Heart left ventricle (tissue), 16 donors: ENCODE measurements around the gene MAML3. TPM values are rescaled to one million over a fixed set of nuclear protein-coding genes. Genes with fewer than 3 reads are reported as not detected.
A peak's percentile ranks its signal among the peaks of the same experiment; 100 is the strongest.

Experiments
- ATAC-seq, 4 donors: fragments of 200-7000 bp; cut with Tn5 transposase; one replicate each; pipeline ENCODE4 v1.9.1; 2020 to 2022; ENCODE audit warnings: moderate library complexity in 4 of 4, mild to moderate bottlenecking in 3 of 4, moderate number of reproducible peaks in 1 of 4
- DNase-seq, 5 donors: peaks; one replicate each; pipeline ENCODE4 v3.0.0-alpha.2; 2020
- H3K27ac ChIP-seq, 12 donors: fragments of 200-600 bp; sonication (generic) in 4 of 12; one replicate each; pipeline versions ENCODE4 v1.5.0 to v1.8.0; 2016 to 2022; ENCODE audit warnings: mild to moderate bottlenecking in 2 of 12
- H3K27me3 ChIP-seq, 9 donors: fragments of 200-600 bp; sonication (generic) in 2 of 9; one replicate each; pipeline versions ENCODE4 v1.5.1 to v1.8.0; 2016 to 2022; ENCODE audit warnings: mild to moderate bottlenecking in 3 of 9
- H3K36me3 ChIP-seq, 9 donors: fragments of 200-600 bp; sonication (generic) in 2 of 9; one replicate each; pipeline versions ENCODE4 v1.5.0 to v1.8.0; 2018 to 2022; ENCODE audit warnings: mild to moderate bottlenecking in 2 of 9
- H3K4me1 ChIP-seq, 12 donors: fragments of 200-600 bp; sonication (generic) in 4 of 12; one replicate each; pipeline versions ENCODE4 v1.5.0 to v1.8.0; 2016 to 2022; ENCODE audit warnings: mild to moderate bottlenecking in 3 of 12
- H3K4me3 ChIP-seq, 12 donors: fragments of 200-600 bp; sonication (generic) in 4 of 12; one replicate each; pipeline versions ENCODE4 v1.5.0 to v1.8.0; 2017 to 2022; ENCODE audit warnings: mild to moderate bottlenecking in 9 of 12, moderate library complexity in 4 of 12
- H3K9me3 ChIP-seq, 12 donors: fragments of 200-600 bp; sonication (generic) in 4 of 12; one replicate each; pipeline versions ENCODE4 v1.5.0 to v1.8.0; 2016 to 2022; ENCODE audit warnings: mild to moderate bottlenecking in 1 of 12
- POLR2A ChIP-seq, 2 donors: fragments of 450-650 bp; IDR thresholded peaks; one replicate each; pipeline ENCODE4 v1.6.1; 2017; ENCODE audit warnings: antibody characterized with exemption in 2 of 2, mild to moderate bottlenecking in 2 of 2, moderate library complexity in 2 of 2
- WGBS, 4 donors: extraction: QIAGEN DNeasy Blood & Tissue Kit in 2 of 4; methylation state at CpG; one replicate each; pipeline versions ENCODE4 v1.1.5 to v1.1.7; 2013 to 2018; 5-methylcytosine and 5-hydroxymethylcytosine counted together
- intact Hi-C, 10 donors: fragments of 100-400 bp; cut with DNase I; formaldehyde crosslinking; loops; one replicate each; pipeline versions ENCODE4 v1.11.1 to v1.14.2; 2022
- polyA plus RNA-seq, 2 donors: library from polyadenylated mRNA; stranded (reverse); fragments of 200-250 nt; gene quantifications; one replicate each; pipeline ENCODE4 v1.2.3, GENCODE V29; 2013
- total RNA-seq, 9 donors: library from RNA; depleted of rRNA in 2 of 9; stranded (reverse); fragments of >200 nt in 2 of 9; fragmentation: NEBNext Ultra II Directional in 3 of 9; extraction: Animal tissue kit (Norgen Biotek cat#: 25700) in 3 of 9; gene quantifications; one replicate each; pipeline versions ENCODE4 v1.1.0 to v1.2.4, GENCODE V29; 2016 to 2023
- TF ChIP-seq, protein P1 (sequence below), 12 donors: fragments of 200-600 bp; sonication (generic) in 4 of 12; IDR thresholded peaks; one replicate each; pipeline versions ENCODE4 v1.5.0 to v1.8.0; 2018 to 2022; ENCODE audit warnings: antibody characterized with exemption in 12 of 12, mild to moderate bottlenecking in 5 of 12
- donor health status: ischemic (EF 13 %, LVEDD 7.1; RV severe dilation, severe dysfunction).
- donor health status: healthy with polysubstance abuse.
- donor health status: DM: no; HTN: yes; CAD: no.
- donor health status: DM: no; HTN: no; CAD: no.
- donor health status: ischemic (EF 25% LVEDD 6.9; RV normal size, moderate dysfunction).
- donor health status: ischemic (EF 25% LVEDD 5.7; RV mildly dilated, moderate dysfunction).
- donor health status: healthy.
- donor health status: DM: yes; HTN: yes; CAD: no.
- donor health status: ischemic (EF 35%, LVEDD 5.7; RV mildly dilated, moderate dysfunction).
- donor health status: nonischemic (EF 11% LVEDD 7.7; RV severe dilation, severe dysfunction).
- donor health status: DM: yes; HTN: yes; CAD: no.
- donor health status: PGD.
- donor health status: ischemic (EF 29% LVEDD 5.4; RV normal size, mild dysfunction).
- donor health status: nonischemic (EF 23%, LVEDD 6.1; RV moderate dilation, normal function).

The MAML3 gene
- total and polyA plus RNA-seq, 11 donors, result 0.76 to 5.9 (median 2.4) TPM

DNA sequence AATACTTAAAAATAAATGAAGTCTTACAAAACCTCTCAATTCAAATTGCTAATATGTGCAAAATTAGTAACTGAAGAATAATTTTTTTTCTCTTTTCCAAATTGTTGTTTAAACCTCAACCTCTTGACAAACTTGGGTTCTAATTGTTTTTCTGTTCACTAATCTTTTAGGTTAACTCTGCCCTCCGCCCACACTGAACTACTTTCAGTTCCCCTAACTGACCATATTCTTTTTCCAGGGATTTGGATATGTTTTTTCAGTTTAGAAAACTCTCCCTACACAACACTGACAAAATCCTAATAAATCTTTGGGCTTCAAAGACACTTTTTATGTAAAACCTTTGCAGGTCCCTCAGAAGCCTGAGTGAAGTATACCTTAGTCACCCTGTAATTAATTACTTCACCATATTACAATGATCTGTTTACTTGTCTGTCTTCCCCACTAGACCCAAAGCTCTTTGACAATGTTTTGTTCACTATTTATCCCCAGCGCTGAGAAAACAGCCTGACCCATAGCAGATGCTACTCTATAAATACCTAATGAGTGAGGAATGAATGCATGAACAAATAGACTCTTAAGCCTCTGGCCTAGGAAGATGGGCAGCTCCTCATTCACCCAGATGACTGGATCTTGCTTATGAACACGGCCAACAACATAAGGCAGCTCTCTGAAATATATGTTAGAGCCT, 134.9 kb downstream of the MAML3 start:
- intact Hi-C loops, result loop anchor here in 6 of 10 donors (5.0 to 10.0 kb wide), 5 partner anchors 136 to 306 kb away; partner anchors contain the start of gene MAML3 (in 1 of the 6)
- ATAC-seq (no peak), DNase-seq (no peak)
- TF ChIP-seq, protein P1, sequence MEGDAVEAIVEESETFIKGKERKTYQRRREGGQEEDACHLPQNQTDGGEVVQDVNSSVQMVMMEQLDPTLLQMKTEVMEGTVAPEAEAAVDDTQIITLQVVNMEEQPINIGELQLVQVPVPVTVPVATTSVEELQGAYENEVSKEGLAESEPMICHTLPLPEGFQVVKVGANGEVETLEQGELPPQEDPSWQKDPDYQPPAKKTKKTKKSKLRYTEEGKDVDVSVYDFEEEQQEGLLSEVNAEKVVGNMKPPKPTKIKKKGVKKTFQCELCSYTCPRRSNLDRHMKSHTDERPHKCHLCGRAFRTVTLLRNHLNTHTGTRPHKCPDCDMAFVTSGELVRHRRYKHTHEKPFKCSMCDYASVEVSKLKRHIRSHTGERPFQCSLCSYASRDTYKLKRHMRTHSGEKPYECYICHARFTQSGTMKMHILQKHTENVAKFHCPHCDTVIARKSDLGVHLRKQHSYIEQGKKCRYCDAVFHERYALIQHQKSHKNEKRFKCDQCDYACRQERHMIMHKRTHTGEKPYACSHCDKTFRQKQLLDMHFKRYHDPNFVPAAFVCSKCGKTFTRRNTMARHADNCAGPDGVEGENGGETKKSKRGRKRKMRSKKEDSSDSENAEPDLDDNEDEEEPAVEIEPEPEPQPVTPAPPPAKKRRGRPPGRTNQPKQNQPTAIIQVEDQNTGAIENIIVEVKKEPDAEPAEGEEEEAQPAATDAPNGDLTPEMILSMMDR (IDR thresholded peaks at IDR 0.05), result no peak
- no peak for TF ChIP-seq POLR2A (IDR thresholded peaks at IDR 0.05)
- no peaks in the 10 kb centered on the region for H3K36me3 ChIP-seq
- no peak overlapping the region for H3K4me3 ChIP-seq
- peak overlapping the region in 1 of 12 donors; percentile 21 for H3K27ac ChIP-seq
- peaks cover 0 to 30% (median 14%) of the 10 kb centered on the region in 12 donors for H3K4me1 ChIP-seq
- H3K9me3 ChIP-seq, result peaks cover 0 to 11% (median 2%) of the 10 kb centered on the region in 12 donors
- H3K27me3 ChIP-seq, result no peaks in the 10 kb centered on the region
- 74 to 91% (median 86%) methylated on average over 3 of the region's 3 CpGs for WGBS, 4 donors

DNA sequence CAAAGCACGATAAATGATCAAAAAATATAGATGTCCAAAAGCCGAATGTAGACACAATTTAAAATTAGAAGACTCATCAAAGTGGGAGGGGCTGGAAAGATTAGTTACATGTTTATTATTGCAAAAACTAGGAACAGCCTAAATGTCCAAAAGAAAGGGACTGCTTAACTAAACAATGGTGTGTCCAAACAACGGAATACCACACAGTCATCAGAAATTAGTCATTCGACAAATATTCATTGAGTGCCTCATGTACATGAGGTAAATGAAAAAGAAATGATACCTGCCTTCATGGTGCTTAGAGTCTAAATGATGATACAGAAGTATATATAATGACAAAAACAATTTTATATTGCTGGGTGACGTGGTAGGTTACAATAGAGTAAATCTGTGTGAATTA, 139.7 kb downstream of the MAML3 start:
- H3K27me3 ChIP-seq, result no peaks in the 10 kb centered on the region
- no peak overlapping the region for H3K4me3 ChIP-seq
- ATAC-seq (no peak), DNase-seq (no peak)
- no peaks in the 10 kb centered on the region for H3K36me3 ChIP-seq
- 95 to 98% (median 97%) methylated on average over 5 of the region's 5 CpGs for WGBS, 4 donors
- intact Hi-C loops, result loop anchor here (2.0 to 10.0 kb wide), 9 partner anchors 138 to 313 kb away; partner anchors contain the start of gene MAML3 (in 2 of the 10)
- H3K9me3 ChIP-seq, result peaks cover 0 to 11% (median 2%) of the 10 kb centered on the region in 12 donors
- TF ChIP-seq, protein P1 (IDR thresholded peaks at IDR 0.05), result no peak
- no peak for TF ChIP-seq POLR2A (IDR thresholded peaks at IDR 0.05)
- H3K4me1 ChIP-seq, result peaks cover 0 to 18% (median 2%) of the 10 kb centered on the region in 12 donors
- no peak overlapping the region for H3K27ac ChIP-seq

DNA sequence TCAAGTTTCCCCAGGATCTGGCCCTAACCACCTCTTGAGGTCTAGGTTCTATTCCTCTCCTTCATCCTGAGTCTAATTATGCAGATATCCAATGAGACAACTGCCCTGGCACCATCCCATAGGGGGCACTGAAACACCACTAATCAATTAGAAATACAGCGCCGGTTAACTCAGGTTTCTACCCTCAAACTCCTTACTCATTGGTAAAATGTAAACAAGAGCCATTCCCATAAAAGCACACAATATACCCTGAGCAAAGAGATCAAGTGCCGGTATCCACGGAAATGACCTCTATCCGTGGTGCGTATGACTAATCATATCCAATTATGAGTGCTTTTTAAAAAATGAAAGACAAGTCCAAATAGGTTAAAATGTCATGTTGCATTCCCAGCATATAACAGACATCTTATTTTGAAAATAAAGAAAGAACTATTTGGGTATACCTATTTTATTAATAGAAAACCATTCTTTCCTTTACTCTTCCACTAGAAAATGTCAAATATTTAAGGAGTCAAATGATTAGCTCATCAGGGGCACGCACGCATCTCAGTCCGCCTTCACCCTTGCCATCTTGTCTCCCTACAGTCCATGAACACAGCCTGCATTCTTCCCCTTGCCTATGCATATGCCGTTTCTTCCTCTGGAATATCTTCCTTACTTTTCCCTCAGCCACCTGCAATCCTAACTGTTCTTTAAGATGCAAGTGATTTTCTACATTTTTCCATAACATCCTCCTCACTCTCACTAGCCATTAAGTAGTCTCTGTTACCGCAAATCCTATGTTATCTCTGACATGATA, 141.1 kb downstream of the MAML3 start:
- H3K4me3 ChIP-seq, result peak overlapping the region in 1 of 12 donors; percentile 22
- no peaks in the 10 kb centered on the region for H3K27me3 ChIP-seq
- DNase-seq (peak in 4 of 5 donors; percentile 40 to 64 (median 57)), ATAC-seq (peak; percentile 71 to 90 (median 88))
- H3K9me3 ChIP-seq, result peaks cover 0 to 11% (median 2%) of the 10 kb centered on the region in 12 donors
- intact Hi-C loops, result loop anchor here (2.0 to 10.0 kb wide), 9 partner anchors 139 to 314 kb away; partner anchors contain the start of gene MAML3 (in 2 of the 10)
- H3K4me1 ChIP-seq, result peaks cover 0 to 10% (median 0%) of the 10 kb centered on the region in 12 donors
- no peaks in the 10 kb centered on the region for H3K36me3 ChIP-seq
- 61 to 66% (median 64%) methylated on average over 11 of the region's 11 CpGs for WGBS, 4 donors
- TF ChIP-seq, protein P1 (IDR thresholded peaks at IDR 0.05), result peak; percentile 27 to 71 (median 54)
- no peak for TF ChIP-seq POLR2A (IDR thresholded peaks at IDR 0.05)
- H3K27ac ChIP-seq, result no peak overlapping the region

DNA sequence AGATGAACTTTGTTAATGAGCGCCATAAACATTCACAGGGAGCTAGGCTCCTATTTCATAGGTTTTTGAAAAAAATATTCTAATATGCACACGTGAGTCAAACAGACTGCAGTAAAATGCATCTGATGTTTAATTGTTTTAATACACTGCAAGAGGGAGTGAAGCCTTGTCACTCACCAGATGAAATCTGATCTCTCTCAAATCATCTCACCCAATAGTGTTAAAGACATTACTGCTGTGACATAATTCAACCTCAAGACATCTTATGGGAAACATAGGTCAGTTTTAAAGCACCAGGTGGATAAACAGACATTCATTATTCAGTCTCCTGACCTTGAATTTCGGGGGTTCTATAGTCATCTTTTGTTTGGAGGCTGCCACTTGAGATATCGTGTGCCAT, 148.3 kb downstream of the MAML3 start:
- Histone ChIP-seq H3K4me1 (peaks cover 0 to 28% (median 6%) of the 10 kb centered on the region in 12 donors), H3K27me3 (no peaks in the 10 kb centered on the region), H3K36me3 (no peaks in the 10 kb centered on the region), H3K27ac (no peak overlapping the region), H3K4me3 (no peak overlapping the region), H3K9me3 (no peaks in the 10 kb centered on the region)
- ATAC-seq (no peak), DNase-seq (no peak)
- intact Hi-C loops, result loop anchor here in 3 of 10 donors (5.0 to 10.0 kb wide), 2 partner anchors 268 to 271 kb away; no protein-coding TSS in a partner anchor
- 81 to 89% (median 85%) methylated on average over 4 of the region's 4 CpGs for WGBS, 4 donors
- no peak for TF ChIP-seq POLR2A (IDR thresholded peaks at IDR 0.05)
- TF ChIP-seq, protein P1 (IDR thresholded peaks at IDR 0.05), result no peak
